WERI-Rb-1 (cell line): ENCODE data around the gene GNA15.

Experiments used
- DNase-seq: peaks from one replicate; pipeline ENCODE4 v3.0.0-alpha.2; 2020
- H3K27ac ChIP-seq: fragments of 250-450 bp; sonication (Bioruptor Pico); 2 replicates; pipeline ENCODE4 v1.5.1; 2020; ENCODE audit warnings: mild to moderate bottlenecking, moderate library complexity
- H3K27me3 ChIP-seq: fragments of 250-450 bp; sonication (Bioruptor Pico); 2 replicates; pipeline ENCODE4 v1.5.1; 2021; ENCODE audit warnings: mild to moderate bottlenecking, low read depth, moderate library complexity; ENCODE audit not compliant: insufficient read depth, severe bottlenecking
- H3K36me3 ChIP-seq: fragments of 250-450 bp; sonication (Bioruptor Pico); 2 replicates; pipeline ENCODE4 v1.5.1; 2020; ENCODE audit warnings: mild to moderate bottlenecking, moderate library complexity
- H3K4me3 ChIP-seq: 2 replicates; pipeline ENCODE4 v1.5.1; 2011; ENCODE audit warnings: low read depth, mild to moderate bottlenecking, control low read depth, low read length
- H3K9me3 ChIP-seq: fragments of 250-450 bp; sonication (Bioruptor Pico); 2 replicates; pipeline ENCODE4 v1.5.1; 2021; ENCODE audit warnings: mild to moderate bottlenecking, moderate library complexity; ENCODE audit not compliant: severe bottlenecking
- TF ChIP-seq, protein P1 (sequence below): IDR thresholded peaks from 2 replicates; pipeline ENCODE4 v1.5.1; 2011; ENCODE audit warnings: low read depth, mild to moderate bottlenecking, control low read depth, inconsistent platforms, low read length

Gene GNA15

GRCh38 chr19:3175781-3176714 is 40.2 kb downstream of the GNA15 start:
- Histone ChIP-seq H3K27me3 (no peaks in the 10 kb centered on the region), H3K36me3 (no peaks in the 10 kb centered on the region), H3K9me3 (no peaks in the 10 kb centered on the region), H3K4me3 (no peak overlapping the region), H3K27ac (no peak overlapping the region)
- DNase-seq: no peak
- TF ChIP-seq, protein P1, sequence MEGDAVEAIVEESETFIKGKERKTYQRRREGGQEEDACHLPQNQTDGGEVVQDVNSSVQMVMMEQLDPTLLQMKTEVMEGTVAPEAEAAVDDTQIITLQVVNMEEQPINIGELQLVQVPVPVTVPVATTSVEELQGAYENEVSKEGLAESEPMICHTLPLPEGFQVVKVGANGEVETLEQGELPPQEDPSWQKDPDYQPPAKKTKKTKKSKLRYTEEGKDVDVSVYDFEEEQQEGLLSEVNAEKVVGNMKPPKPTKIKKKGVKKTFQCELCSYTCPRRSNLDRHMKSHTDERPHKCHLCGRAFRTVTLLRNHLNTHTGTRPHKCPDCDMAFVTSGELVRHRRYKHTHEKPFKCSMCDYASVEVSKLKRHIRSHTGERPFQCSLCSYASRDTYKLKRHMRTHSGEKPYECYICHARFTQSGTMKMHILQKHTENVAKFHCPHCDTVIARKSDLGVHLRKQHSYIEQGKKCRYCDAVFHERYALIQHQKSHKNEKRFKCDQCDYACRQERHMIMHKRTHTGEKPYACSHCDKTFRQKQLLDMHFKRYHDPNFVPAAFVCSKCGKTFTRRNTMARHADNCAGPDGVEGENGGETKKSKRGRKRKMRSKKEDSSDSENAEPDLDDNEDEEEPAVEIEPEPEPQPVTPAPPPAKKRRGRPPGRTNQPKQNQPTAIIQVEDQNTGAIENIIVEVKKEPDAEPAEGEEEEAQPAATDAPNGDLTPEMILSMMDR: no peak

- H3K27ac ChIP-seq: no peak overlapping the region
- TF ChIP-seq, protein P1: no peak
- H3K36me3 ChIP-seq: no peaks in the 10 kb centered on the region
- no peaks in the 10 kb centered on the region for H3K9me3 ChIP-seq
- H3K4me3 ChIP-seq: no peak overlapping the region
- DNase-seq: no peak
- no peaks in the 10 kb centered on the region for H3K27me3 ChIP-seq
These were observed 41.1 kb downstream of the GNA15 start for GRCh38 chr19:3176715-3177501.

DNA sequence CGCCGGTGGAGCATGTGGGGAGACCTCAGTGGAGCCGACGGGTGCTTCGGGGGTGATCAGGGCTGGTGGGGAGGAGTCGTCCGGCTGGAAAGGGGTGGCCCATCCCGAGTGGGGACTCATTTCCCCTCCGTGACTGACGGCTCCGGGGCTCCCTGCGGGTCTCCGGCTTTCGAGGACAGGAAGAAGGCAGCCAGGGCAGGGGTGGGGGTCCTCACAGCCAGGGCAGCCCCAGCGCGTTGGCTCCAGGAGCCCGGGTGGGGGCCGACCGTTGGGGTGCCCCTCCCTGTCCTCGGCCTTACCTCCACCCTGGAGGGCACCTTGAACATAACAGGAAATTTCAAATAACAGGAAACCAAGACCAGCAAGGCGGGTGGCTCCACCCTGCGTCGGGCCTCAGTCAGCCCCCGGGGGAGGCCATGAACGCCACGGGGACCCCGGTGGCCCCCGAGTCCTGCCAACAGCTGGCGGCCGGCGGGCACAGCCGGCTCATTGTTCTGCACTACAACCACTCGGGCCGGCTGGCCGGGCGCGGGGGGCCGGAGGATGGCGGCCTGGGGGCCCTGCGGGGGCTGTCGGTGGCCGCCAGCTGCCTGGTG is 42.6 kb downstream of the GNA15 start, which contains the start of gene S1PR4:
S1PR4 (plus strand) TSS at position 393 of the 596 bp plus-strand sequence; CDS start at position 417, 24 bp downstream.
- Histone ChIP-seq H3K9me3 (no peaks in the 10 kb centered on the region), H3K36me3 (no peaks in the 10 kb centered on the region), H3K27ac (no peak within 1 kb of the TSS), H3K4me3 (no peak within 1 kb of the TSS), H3K27me3 (no peaks in the 10 kb centered on the region)
- no peak for DNase-seq
- TF ChIP-seq, protein P1: no peak

DNA sequence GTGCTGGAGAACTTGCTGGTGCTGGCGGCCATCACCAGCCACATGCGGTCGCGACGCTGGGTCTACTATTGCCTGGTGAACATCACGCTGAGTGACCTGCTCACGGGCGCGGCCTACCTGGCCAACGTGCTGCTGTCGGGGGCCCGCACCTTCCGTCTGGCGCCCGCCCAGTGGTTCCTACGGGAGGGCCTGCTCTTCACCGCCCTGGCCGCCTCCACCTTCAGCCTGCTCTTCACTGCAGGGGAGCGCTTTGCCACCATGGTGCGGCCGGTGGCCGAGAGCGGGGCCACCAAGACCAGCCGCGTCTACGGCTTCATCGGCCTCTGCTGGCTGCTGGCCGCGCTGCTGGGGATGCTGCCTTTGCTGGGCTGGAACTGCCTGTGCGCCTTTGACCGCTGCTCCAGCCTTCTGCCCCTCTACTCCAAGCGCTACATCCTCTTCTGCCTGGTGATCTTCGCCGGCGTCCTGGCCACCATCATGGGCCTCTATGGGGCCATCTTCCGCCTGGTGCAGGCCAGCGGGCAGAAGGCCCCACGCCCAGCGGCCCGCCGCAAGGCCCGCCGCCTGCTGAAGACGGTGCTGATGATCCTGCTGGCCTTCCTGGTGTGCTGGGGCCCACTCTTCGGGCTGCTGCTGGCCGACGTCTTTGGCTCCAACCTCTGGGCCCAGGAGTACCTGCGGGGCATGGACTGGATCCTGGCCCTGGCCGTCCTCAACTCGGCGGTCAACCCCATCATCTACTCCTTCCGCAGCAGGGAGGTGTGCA is 43.3 kb downstream of the GNA15 start:
- no peaks in the 10 kb centered on the region for H3K27me3 ChIP-seq
- no peaks in the 10 kb centered on the region for H3K9me3 ChIP-seq
- no peak for DNase-seq
- H3K36me3 ChIP-seq: no peaks in the 10 kb centered on the region
- H3K4me3 ChIP-seq: no peak overlapping the region
- TF ChIP-seq, protein P1: no peak
- no peak overlapping the region for H3K27ac ChIP-seq

DNA sequence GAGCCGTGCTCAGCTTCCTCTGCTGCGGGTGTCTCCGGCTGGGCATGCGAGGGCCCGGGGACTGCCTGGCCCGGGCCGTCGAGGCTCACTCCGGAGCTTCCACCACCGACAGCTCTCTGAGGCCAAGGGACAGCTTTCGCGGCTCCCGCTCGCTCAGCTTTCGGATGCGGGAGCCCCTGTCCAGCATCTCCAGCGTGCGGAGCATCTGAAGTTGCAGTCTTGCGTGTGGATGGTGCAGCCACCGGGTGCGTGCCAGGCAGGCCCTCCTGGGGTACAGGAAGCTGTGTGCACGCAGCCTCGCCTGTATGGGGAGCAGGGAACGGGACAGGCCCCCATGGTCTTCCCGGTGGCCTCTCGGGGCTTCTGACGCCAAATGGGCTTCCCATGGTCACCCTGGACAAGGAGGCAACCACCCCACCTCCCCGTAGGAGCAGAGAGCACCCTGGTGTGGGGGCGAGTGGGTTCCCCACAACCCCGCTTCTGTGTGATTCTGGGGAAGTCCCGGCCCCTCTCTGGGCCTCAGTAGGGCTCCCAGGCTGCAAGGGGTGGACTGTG is 44.0 kb downstream of the GNA15 start:
- no peak overlapping the region for H3K27ac ChIP-seq
- no peaks in the 10 kb centered on the region for H3K36me3 ChIP-seq
- TF ChIP-seq, protein P1: no peak
- H3K27me3 ChIP-seq: no peaks in the 10 kb centered on the region
- H3K4me3 ChIP-seq: no peak overlapping the region
- no peaks in the 10 kb centered on the region for H3K9me3 ChIP-seq
- no peak for DNase-seq
